SK-N-MC (cell line): ENCODE results near the gene HMGB2.

ENCODE experiments used
- EZH2 ChIP-seq: fragments of 200-600 bp; sonication (generic); IDR thresholded peaks from one replicate; pipeline ENCODE4 v1.6.1; 2017; ENCODE audit warnings: antibody characterized with exemption
- POLR2AphosphoS5 ChIP-seq: IDR thresholded peaks from 2 replicates; pipeline ENCODE4 v1.6.1; 2012; ENCODE audit warnings: mild to moderate bottlenecking, low read depth, low read length, borderline replicate concordance

- no peak for TF ChIP-seq POLR2AphosphoS5
- TF ChIP-seq EZH2 = no peak
Measured at GRCh38 chr4:173328236-173328901, 5.8 kb downstream of the HMGB2 start.
